Measurements from ENCODE around the gene NXT1.
A peak's percentile ranks its signal among the peaks of the same experiment; 100 is the strongest.
"Not testable (repeated sequence)": the region's sequence is repeated elsewhere in the genome, so short reads cannot be mapped to it uniquely, and the experiment has no call there.

Gene NXT1

DNA sequence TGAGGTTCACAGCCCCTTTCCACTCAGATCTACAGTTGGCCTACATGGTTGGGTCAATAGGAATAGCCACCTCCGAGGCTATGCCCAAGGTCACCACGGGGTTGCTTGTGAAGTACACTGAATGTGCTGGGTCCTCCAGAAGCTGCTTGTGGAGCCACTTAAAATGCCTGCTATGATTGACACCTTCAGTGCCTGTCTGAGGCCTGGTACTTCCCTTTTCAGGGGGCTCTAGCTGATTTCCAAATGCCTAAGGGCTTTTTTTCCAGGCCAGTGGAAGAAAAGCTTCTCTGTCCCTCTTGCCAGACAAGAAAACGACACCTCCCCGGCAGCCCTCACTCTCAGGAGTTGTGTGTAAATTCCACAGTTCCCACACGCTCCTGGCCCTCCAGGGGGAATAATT lies 6.3 kb upstream of the NXT1 start:
- no peak overlapping the region for H3K27ac ChIP-seq (ENCODE audit: low read depth, low read length, severe bottlenecking)
- H3K4me1 ChIP-seq (ENCODE audit: control insufficient read depth, insufficient read depth, low read length, poor library complexity, severe bottlenecking) = peaks cover 17% of the 10 kb centered on the region
- no peaks in the 10 kb centered on the region for H3K9me3 ChIP-seq (ENCODE audit: control insufficient read depth, low read length)
- WGBS, 2 experiments (ENCODE audit: insufficient coverage in 2 of 2) = 79 to 94% methylated on average over 2 to 4 of the region's 5 CpGs
- H3K4me3 ChIP-seq (ENCODE audit: extremely low read depth, insufficient read depth, low read length, poor library complexity, severe bottlenecking) = no peak overlapping the region
- H3K36me3 ChIP-seq (ENCODE audit: control insufficient read depth, insufficient read depth, low read length) = no peaks in the 10 kb centered on the region

DNA sequence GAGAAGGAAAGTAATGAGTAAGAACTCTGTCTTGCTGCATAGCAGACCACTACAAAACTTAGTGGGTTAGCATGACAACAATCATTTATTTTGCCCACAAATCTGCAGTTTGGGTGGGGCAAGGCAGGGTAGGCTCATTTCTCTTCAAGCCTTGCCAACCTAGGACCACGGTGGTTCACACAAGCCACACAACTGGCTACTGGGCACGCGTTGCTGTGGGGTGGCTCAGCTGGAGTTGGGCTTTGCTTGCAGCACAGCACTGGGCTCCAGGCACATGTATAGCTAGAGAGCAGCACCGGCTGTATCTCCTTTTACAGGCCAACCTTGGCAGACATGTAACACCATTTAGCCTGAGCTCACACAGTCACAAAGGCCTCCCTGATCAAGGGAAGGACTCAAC lies 4.6 kb upstream of the NXT1 start:
- no peak overlapping the region for H3K27ac ChIP-seq (ENCODE audit: low read depth, low read length, severe bottlenecking)
- H3K4me1 ChIP-seq (ENCODE audit: control insufficient read depth, insufficient read depth, low read length, poor library complexity, severe bottlenecking) = peaks cover 14% of the 10 kb centered on the region
- H3K4me3 ChIP-seq (ENCODE audit: extremely low read depth, insufficient read depth, low read length, poor library complexity, severe bottlenecking) = no peak overlapping the region
- WGBS, 2 experiments (ENCODE audit: insufficient coverage in 2 of 2) = 80 to 93% methylated on average over 3 to 4 of the region's 4 CpGs
- no peaks in the 10 kb centered on the region for H3K9me3 ChIP-seq (ENCODE audit: control insufficient read depth, low read length)
- H3K36me3 ChIP-seq (ENCODE audit: control insufficient read depth, insufficient read depth, low read length) = no peaks in the 10 kb centered on the region

GRCh38 chr20:23347791-23348190 lies 2.8 kb upstream of the NXT1 start:
- 98 to 99% methylated on average over 6 of the region's 6 CpGs for WGBS, 2 experiments (ENCODE audit: insufficient coverage in 2 of 2)
- peaks cover 2% of the 10 kb centered on the region for H3K36me3 ChIP-seq (ENCODE audit: control insufficient read depth, insufficient read depth, low read length)
- H3K4me1 ChIP-seq (ENCODE audit: control insufficient read depth, insufficient read depth, low read length, poor library complexity, severe bottlenecking) = peaks cover 14% of the 10 kb centered on the region
- no peak overlapping the region for H3K27ac ChIP-seq (ENCODE audit: low read depth, low read length, severe bottlenecking)
- H3K4me3 ChIP-seq (ENCODE audit: extremely low read depth, insufficient read depth, low read length, poor library complexity, severe bottlenecking) = no peak overlapping the region
- H3K9me3 ChIP-seq (ENCODE audit: control insufficient read depth, low read length) = no peaks in the 10 kb centered on the region

DNA sequence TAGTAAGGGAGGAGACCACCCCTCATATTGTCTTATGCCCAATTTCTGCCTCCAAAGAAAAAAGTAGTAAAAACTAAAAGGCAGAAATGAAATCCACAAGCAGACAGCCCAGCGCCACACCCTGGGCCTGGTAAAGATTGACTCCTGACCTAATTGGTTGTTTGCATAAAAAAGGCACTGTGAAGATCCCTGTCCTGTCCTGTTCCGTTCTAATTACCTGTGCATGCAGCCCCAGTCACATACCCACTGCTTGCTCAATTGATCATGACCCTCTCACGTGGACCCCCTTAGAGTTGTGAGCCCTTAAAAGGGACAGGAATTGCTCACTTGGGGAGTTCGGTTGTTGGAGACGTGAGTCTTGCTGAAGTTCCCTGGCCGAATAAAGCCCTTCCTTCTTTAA lies 2.1 kb upstream of the NXT1 start:
- H3K36me3 ChIP-seq (ENCODE audit: control insufficient read depth, insufficient read depth, low read length); H3K4me3 ChIP-seq (ENCODE audit: extremely low read depth, insufficient read depth, low read length, poor library complexity, severe bottlenecking); H3K9me3 ChIP-seq (ENCODE audit: control insufficient read depth, low read length): not testable (repeated sequence)
- Histone ChIP-seq H3K4me1 (ENCODE audit: control insufficient read depth, insufficient read depth, low read length, poor library complexity, severe bottlenecking) (peaks cover 14% of the 10 kb centered on the region), H3K27ac (ENCODE audit: low read depth, low read length, severe bottlenecking) (peak overlapping the region; percentile 98)
- WGBS, 2 experiments (ENCODE audit: insufficient coverage in 2 of 2) = 80 to 82% methylated on average over 2 to 3 of the region's 6 CpGs

DNA sequence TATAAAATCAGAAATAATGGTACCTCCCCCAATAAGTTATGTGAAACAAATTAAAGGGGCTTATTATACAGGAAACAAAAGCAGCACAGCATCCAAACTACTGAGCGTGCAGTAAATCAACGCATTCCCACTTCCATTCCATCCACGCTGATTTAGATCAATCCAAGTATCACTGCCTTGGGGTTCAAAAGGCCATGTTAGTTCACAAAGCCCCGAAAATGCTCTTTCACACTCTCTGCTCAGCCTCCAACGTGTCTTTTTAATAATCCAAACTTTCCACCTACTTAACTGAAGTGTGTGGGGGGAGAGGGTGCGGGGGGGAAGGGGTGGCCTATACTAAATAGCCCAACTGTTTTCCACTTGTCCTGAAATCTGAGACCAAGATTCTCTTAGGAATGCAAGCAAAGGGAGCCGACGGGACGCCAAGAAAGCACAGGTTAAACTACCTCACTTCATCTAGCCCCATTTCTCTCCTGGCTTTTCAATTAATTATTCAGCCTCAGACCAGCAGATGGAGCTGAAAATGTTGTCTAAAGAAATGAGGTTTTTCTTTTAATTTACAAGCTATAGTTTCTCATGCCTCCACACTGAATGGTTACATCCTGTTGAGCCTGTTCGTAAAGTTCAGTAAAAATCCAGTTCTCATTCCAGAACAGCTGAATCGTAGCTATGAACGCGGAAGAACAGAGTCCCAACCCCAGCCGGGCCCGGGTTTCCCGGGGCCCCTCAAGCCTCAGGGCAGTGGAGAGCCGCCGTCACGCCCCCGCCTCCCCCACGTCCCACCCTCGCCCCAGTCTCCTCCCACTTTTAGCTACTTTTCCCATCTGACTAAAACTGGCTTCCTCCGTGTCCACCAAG lies 1.0 kb upstream of the NXT1 start:
- H3K27ac ChIP-seq (ENCODE audit: low read depth, low read length, severe bottlenecking) = peak overlapping the region; percentile 98
- WGBS, 2 experiments (ENCODE audit: insufficient coverage in 2 of 2) = 15 to 28% methylated on average over 10 to 17 of the region's 23 CpGs
- H3K4me3 ChIP-seq (ENCODE audit: extremely low read depth, insufficient read depth, low read length, poor library complexity, severe bottlenecking) = peak overlapping the region; percentile 99
- H3K4me1 ChIP-seq (ENCODE audit: control insufficient read depth, insufficient read depth, low read length, poor library complexity, severe bottlenecking) = peaks cover 10% of the 10 kb centered on the region
- no peaks in the 10 kb centered on the region for H3K9me3 ChIP-seq (ENCODE audit: control insufficient read depth, low read length)
- H3K36me3 ChIP-seq (ENCODE audit: control insufficient read depth, insufficient read depth, low read length) = peaks cover 20% of the 10 kb centered on the region

DNA sequence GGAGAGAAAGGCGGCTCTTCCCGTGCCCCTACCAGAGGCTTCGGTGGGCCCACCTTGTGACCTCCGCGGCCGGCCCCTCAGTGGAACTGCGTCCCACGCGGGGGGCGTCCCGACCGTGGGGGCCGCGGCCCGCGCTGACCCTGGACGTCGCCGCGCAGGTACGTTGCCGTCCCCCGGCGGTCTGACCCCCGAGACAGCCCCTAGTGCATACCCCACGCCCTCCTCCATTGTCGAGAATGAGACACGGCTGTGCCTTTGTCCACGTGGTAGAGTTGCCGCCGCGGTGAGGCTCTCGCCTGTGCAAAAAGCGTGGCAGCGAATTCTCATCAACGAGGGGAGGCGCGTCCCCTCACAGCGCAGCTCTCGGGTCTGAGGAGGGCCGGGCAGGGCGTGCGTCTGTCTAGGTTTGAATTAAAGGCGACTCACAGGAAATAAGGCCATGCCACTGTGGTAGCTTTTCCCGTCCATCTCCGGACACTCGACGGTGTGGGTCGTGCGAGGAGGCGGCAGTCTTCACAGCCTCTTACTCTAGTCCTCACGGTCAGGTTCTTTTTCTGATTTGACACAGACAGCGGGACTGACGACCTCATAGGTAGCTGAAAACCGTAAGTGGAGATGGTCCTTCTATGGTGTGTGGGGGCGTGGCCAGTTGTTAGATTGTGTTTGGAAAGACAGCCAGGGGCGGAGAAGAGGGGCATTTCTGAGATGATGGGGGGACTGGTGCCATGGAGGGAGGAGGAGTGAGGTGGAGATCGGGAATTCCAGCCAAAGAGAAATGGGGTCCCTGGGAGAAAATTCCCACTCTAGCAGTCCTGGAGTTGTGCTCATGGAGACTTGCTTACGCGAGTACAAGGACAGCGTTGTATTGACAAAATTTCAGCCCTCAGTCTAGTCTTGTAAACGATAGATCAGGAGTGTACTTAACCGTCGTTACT lies 580 bp downstream of the NXT1 start:
- peaks cover 11% of the 10 kb centered on the region for H3K4me1 ChIP-seq (ENCODE audit: control insufficient read depth, insufficient read depth, low read length, poor library complexity, severe bottlenecking)
- WGBS, 2 experiments (ENCODE audit: insufficient coverage in 2 of 2) = 2 to 3% methylated on average over 50 to 51 of the region's 64 CpGs
- peak overlapping the region; percentile 99 for H3K4me3 ChIP-seq (ENCODE audit: extremely low read depth, insufficient read depth, low read length, poor library complexity, severe bottlenecking)
- peaks cover 35% of the 10 kb centered on the region for H3K36me3 ChIP-seq (ENCODE audit: control insufficient read depth, insufficient read depth, low read length)
- H3K27ac ChIP-seq (ENCODE audit: low read depth, low read length, severe bottlenecking) = peak overlapping the region; percentile 98
- H3K9me3 ChIP-seq (ENCODE audit: control insufficient read depth, low read length) = no peaks in the 10 kb centered on the region

DNA sequence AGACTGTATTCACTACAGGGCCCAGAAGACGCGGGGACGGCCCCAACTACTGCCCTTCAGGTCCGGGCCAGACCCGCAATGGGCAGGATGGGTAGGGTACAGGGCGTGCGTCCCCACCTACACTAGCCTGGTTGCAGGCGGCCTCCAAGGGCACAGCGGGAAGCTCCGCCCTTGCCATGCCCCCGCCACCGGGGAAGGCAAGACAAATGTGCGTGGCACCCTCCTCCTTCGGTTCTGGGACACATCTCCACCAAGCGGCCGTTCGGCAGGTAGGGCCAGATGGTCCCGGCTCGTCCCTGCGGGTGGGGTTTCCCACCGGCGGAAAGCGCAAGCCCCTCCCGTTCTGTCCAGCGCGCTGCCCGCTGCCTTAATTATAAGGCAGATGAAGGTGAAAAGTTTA lies 5.6 kb downstream of the NXT1 start:
- H3K4me3 ChIP-seq (ENCODE audit: extremely low read depth, insufficient read depth, low read length, poor library complexity, severe bottlenecking) = no peak overlapping the region
- WGBS, 2 experiments (ENCODE audit: insufficient coverage in 2 of 2) = 93 to 96% methylated on average over 20 to 23 of the region's 27 CpGs
- no peaks in the 10 kb centered on the region for H3K9me3 ChIP-seq (ENCODE audit: control insufficient read depth, low read length)
- peaks cover 37% of the 10 kb centered on the region for H3K36me3 ChIP-seq (ENCODE audit: control insufficient read depth, insufficient read depth, low read length)
- no peak overlapping the region for H3K27ac ChIP-seq (ENCODE audit: low read depth, low read length, severe bottlenecking)
- H3K4me1 ChIP-seq (ENCODE audit: control insufficient read depth, insufficient read depth, low read length, poor library complexity, severe bottlenecking) = peaks cover 33% of the 10 kb centered on the region

DNA sequence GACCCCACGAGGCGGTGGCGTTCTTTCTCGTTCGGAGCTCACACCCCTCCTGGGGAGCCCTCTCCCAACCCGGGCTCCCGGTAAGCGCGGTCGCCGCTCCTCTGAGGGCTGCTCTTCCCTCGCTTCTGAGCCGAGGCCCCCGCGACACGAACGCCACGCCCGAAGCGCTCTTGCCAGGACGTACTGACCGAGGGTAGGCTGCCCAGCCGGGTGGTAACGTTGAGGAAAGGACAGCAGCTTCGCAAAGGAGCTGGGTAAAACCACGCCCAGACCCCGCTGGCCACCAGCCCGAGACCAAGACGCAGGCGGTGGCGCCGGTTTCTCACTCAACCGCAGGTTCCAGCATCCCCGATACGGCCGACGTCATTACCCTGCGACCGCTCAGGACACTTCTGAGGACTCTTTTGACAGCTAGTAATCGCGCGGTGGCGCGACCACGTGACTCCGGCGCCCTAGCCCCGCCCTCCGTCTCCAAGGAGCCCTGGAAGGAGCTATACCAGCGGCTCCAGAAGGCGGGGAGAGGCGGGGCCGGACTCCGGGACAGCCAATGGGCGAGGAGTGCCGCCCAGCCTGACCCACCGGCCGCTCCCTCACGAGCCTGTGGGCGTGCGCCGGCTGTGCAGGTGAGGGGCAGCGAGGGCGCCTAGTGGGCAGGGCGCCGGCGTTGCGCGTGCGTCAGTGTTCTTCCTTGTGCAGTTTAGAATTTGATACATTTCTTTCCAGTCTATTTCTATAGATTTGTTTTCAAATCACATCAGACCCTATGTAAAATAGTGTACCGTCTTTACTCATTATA lies 7.4 kb downstream of the NXT1 start:
- peak overlapping the region; percentile 95 for H3K27ac ChIP-seq (ENCODE audit: low read depth, low read length, severe bottlenecking)
- peaks cover 34% of the 10 kb centered on the region for H3K4me1 ChIP-seq (ENCODE audit: control insufficient read depth, insufficient read depth, low read length, poor library complexity, severe bottlenecking)
- H3K36me3 ChIP-seq (ENCODE audit: control insufficient read depth, insufficient read depth, low read length) = peaks cover 33% of the 10 kb centered on the region
- WGBS, 2 experiments (ENCODE audit: insufficient coverage in 2 of 2) = 0% methylated on average over 43 to 58 of the region's 71 CpGs
- peak overlapping the region; percentile 62 for H3K4me3 ChIP-seq (ENCODE audit: extremely low read depth, insufficient read depth, low read length, poor library complexity, severe bottlenecking)
- no peaks in the 10 kb centered on the region for H3K9me3 ChIP-seq (ENCODE audit: control insufficient read depth, low read length)

- H3K4me1 ChIP-seq (ENCODE audit: control insufficient read depth, insufficient read depth, low read length, poor library complexity, severe bottlenecking) = peaks cover 39% of the 10 kb centered on the region
- H3K4me3 ChIP-seq (ENCODE audit: extremely low read depth, insufficient read depth, low read length, poor library complexity, severe bottlenecking) = peak overlapping the region; percentile 62
- H3K9me3 ChIP-seq (ENCODE audit: control insufficient read depth, low read length) = no peaks in the 10 kb centered on the region
- 79% methylated on average over 4 of the region's 6 CpGs; no CpG with 5 or more reads in 1 of the 2 experiments for WGBS, 2 experiments (ENCODE audit: insufficient coverage in 2 of 2)
- H3K36me3 ChIP-seq (ENCODE audit: control insufficient read depth, insufficient read depth, low read length) = peaks cover 27% of the 10 kb centered on the region
- H3K27ac ChIP-seq (ENCODE audit: low read depth, low read length, severe bottlenecking) = peak overlapping the region; percentile 49
Measured at GRCh38 chr20:23358563-23358906, 7.9 kb downstream of the NXT1 start.

- Histone ChIP-seq H3K4me3 (ENCODE audit: extremely low read depth, insufficient read depth, low read length, poor library complexity, severe bottlenecking) (peak overlapping the region; percentile 62), H3K9me3 (ENCODE audit: control insufficient read depth, low read length) (no peaks in the 10 kb centered on the region), H3K36me3 (ENCODE audit: control insufficient read depth, insufficient read depth, low read length) (peaks cover 24% of the 10 kb centered on the region), H3K4me1 (ENCODE audit: control insufficient read depth, insufficient read depth, low read length, poor library complexity, severe bottlenecking) (peaks cover 42% of the 10 kb centered on the region), H3K27ac (ENCODE audit: low read depth, low read length, severe bottlenecking) (no peak overlapping the region)
- WGBS, 2 experiments (ENCODE audit: insufficient coverage in 2 of 2) = 88 to 89% methylated on average over 7 of the region's 7 CpGs
Measured at GRCh38 chr20:23358923-23359593, 8.5 kb downstream of the NXT1 start.
